ENCODE results near the gene SH3RF3. TPM values are rescaled to one million over a fixed set of nuclear protein-coding genes. Genes with fewer than 3 reads are reported as not detected.

SH3RF3 gene
- total and polyA plus RNA-seq, 2 of the 13 experiments (the other 11 are each of a cell fraction or from before 2014, with no cell fraction given), result 0.04 TPM; not detected in 1

DNA sequence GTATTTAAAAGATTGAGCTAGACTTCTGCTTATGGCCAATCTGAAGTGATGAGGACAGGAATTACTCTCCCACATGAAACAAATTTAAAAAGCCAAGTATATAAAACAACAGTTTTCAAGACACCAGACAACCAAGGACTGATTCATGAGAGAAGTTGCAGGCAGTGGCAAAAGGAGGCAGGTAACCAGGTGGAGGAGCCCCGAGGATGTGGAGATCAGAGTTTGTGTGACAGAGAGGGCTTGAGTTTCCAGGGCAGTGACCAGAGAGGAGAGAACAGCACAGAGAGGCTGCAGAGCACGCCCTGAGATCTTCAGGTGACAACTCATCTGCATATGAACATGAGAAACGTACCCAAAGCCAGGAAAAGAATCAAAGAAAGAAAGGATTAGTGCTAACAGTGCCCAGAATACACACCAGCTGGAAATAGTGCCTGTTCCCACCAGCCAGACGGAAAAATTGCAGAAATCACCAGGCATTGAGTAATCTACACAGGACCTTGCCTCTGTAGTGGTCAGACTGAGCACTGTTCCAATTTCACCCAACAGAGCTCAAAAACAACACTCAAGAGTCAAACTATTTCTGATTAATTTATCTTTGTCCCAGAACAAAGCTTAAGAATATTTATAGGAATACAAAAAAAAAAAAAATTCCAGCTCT lies 311.6 kb downstream of the SH3RF3 start:
- FAIRE-seq, result no peak
- Histone ChIP-seq H2AFZ (ENCODE audit: low read length) (no peak overlapping the region), H3K4me1 (ENCODE audit: insufficient read depth, low read length) (no peaks in the 10 kb centered on the region), H4K20me1 (ENCODE audit: insufficient read depth, low read length) (no peaks in the 10 kb centered on the region), H3K4me2 (ENCODE audit: low read depth, low read length) (no peak overlapping the region), H3K9me3 (ENCODE audit: low read length) (peaks cover 28% of the 10 kb centered on the region), H3K79me2 (ENCODE audit: insufficient read depth, low read length) (no peaks in the 10 kb centered on the region), H3K9ac (ENCODE audit: insufficient read depth, low read depth, low read length) (no peak overlapping the region), H3K27me3 (ENCODE audit: control insufficient read depth in 1 of 2, insufficient read depth in 2 of 2, low read length in 2 of 2) (peaks cover 0 to 11% of the 10 kb centered on the region in 2 experiments; a peak in 2 of 5 replicates), H3K27ac (ENCODE audit: extremely low read length, insufficient read depth, low read length) (no peak overlapping the region), H3K4me3 (replicated peaks in 1 of 3; ENCODE audit: insufficient read depth in 1 of 3, low read depth in 2 of 3, low read length in 3 of 3) (no peak overlapping the region), H3K36me3 (replicated peaks in 1 of 2; ENCODE audit: control insufficient read depth in 1 of 2, insufficient read depth in 2 of 2, low read length in 2 of 2) (no peaks in the 10 kb centered on the region)
- intact Hi-C loops (cut with micrococcal nuclease; ENCODE audit: unreplicated experiment) (no loop called here), in situ Hi-C loops (cut with HindIII; ENCODE audit: extremely low pct_ligation_motif_present, low pct_unique_long_range_greater_than_20kb) (no loop called here)
- ChIA-PET CTCF (ENCODE audit: low intra/inter-chr PET ratio, low total read pairs) (no interaction called here), POLR2A (no interaction called here)
- ATAC-seq, result no peak
- BruUV-seq (replicated peaks), result no TSS peak
- DNase-seq (ENCODE audit: low spot score), result no peak
- 5% methylated on average over 4 of the region's 4 CpGs for whole genome bisulfite sequencing (ENCODE audit: low lambda C conversion rate)
- TF ChIP-seq ZNF121 (CRISPR knock-in tag; IDR thresholded peaks at IDR 0.05) (no peak), SMC3 (IDR thresholded peaks at IDR 0.05; ENCODE audit: low read length) (no peak), EEA1 (CRISPR knock-in tag; IDR thresholded peaks at IDR 0.05; ENCODE audit: borderline replicate concordance) (no peak), SP5 (CRISPR knock-in tag; IDR thresholded peaks at IDR 0.05; ENCODE audit: borderline replicate concordance, low read depth) (no peak), CEBPG (CRISPR knock-in tag; IDR thresholded peaks at IDR 0.05) (no peak), ZNF484 (CRISPR knock-in tag; IDR thresholded peaks at IDR 0.05; ENCODE audit: borderline replicate concordance, low read depth) (no peak), RARG (CRISPR knock-in tag; IDR thresholded peaks at IDR 0.05; ENCODE audit: low read depth) (no peak), ZNF776 (CRISPR knock-in tag; IDR thresholded peaks at IDR 0.05) (no peak), KMT2A (CRISPR knock-in tag; IDR thresholded peaks at IDR 0.05) (no peak), SRSF9 (IDR thresholded peaks at IDR 0.05; ENCODE audit: borderline replicate concordance, insufficient read depth, low read depth, low read length, poor library complexity, severe bottlenecking) (no peak), ESRRA (CRISPR knock-in tag; IDR thresholded peaks at IDR 0.05; ENCODE audit: low read depth) (no peak), JUNB (CRISPR knock-in tag; IDR thresholded peaks at IDR 0.05; ENCODE audit: borderline replicate concordance) (no peak)
- TF ChIP-seq, protein P1, sequence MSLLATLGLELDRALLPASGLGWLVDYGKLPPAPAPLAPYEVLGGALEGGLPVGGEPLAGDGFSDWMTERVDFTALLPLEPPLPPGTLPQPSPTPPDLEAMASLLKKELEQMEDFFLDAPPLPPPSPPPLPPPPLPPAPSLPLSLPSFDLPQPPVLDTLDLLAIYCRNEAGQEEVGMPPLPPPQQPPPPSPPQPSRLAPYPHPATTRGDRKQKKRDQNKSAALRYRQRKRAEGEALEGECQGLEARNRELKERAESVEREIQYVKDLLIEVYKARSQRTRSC (CRISPR knock-in tag; IDR thresholded peaks at IDR 0.05; ENCODE audit: low read depth), result no peak
- TF ChIP-seq, protein P2, sequence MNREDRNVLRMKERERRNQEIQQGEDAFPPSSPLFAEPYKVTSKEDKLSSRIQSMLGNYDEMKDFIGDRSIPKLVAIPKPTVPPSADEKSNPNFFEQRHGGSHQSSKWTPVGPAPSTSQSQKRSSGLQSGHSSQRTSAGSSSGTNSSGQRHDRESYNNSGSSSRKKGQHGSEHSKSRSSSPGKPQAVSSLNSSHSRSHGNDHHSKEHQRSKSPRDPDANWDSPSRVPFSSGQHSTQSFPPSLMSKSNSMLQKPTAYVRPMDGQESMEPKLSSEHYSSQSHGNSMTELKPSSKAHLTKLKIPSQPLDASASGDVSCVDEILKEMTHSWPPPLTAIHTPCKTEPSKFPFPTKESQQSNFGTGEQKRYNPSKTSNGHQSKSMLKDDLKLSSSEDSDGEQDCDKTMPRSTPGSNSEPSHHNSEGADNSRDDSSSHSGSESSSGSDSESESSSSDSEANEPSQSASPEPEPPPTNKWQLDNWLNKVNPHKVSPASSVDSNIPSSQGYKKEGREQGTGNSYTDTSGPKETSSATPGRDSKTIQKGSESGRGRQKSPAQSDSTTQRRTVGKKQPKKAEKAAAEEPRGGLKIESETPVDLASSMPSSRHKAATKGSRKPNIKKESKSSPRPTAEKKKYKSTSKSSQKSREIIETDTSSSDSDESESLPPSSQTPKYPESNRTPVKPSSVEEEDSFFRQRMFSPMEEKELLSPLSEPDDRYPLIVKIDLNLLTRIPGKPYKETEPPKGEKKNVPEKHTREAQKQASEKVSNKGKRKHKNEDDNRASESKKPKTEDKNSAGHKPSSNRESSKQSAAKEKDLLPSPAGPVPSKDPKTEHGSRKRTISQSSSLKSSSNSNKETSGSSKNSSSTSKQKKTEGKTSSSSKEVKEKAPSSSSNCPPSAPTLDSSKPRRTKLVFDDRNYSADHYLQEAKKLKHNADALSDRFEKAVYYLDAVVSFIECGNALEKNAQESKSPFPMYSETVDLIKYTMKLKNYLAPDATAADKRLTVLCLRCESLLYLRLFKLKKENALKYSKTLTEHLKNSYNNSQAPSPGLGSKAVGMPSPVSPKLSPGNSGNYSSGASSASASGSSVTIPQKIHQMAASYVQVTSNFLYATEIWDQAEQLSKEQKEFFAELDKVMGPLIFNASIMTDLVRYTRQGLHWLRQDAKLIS (CRISPR knock-in tag; IDR thresholded peaks at IDR 0.05), result no peak
